Aorta (tissue), 5 donors: ENCODE measurements around the gene RAB39A. TPM values are rescaled to one million over a fixed set of nuclear protein-coding genes. Genes with fewer than 3 reads are reported as not detected.
"Not testable (repeated sequence)": the region's sequence is repeated elsewhere in the genome, so short reads cannot be mapped to it uniquely, and the experiment has no call there.

ENCODE experiments used
- ATAC-seq: fragments of 200-7000 bp; cut with Tn5 transposase; one replicate; pipeline ENCODE4 v1.9.1; 2022; ENCODE audit warnings: moderate library complexity; ENCODE audit not compliant: low FRiP score
- DNase-seq, 2 donors: peaks; one replicate each; pipeline ENCODE4 v3.0.0-alpha.2; 2020
- H3K27ac ChIP-seq, 2 donors: one replicate each; pipeline ENCODE4 v1.5.1; 2013; ENCODE audit warnings: low read length in 2 of 2, mild to moderate bottlenecking in 2 of 2, moderate library complexity in 2 of 2, control low read depth in 1 of 2, inconsistent platforms in 1 of 2, low read depth in 1 of 2
- H3K27me3 ChIP-seq, 2 donors: one replicate each; pipeline ENCODE4 v1.6.1; 2013; ENCODE audit warnings: control low read depth in 1 of 2, low read length in 1 of 2, mild to moderate bottlenecking in 1 of 2, moderate library complexity in 1 of 2; ENCODE audit not compliant: insufficient read depth in 2 of 2, control insufficient read depth in 1 of 2
- H3K36me3 ChIP-seq, 2 donors: one replicate each; pipeline ENCODE4 v1.6.1; 2013; ENCODE audit warnings: control low read depth in 1 of 2, low read length in 1 of 2, mild to moderate bottlenecking in 1 of 2; ENCODE audit not compliant: insufficient read depth in 2 of 2, control insufficient read depth in 1 of 2
- H3K4me1 ChIP-seq, 2 donors: one replicate each; pipeline ENCODE4 v1.6.1; 2013; ENCODE audit warnings: low read length in 2 of 2, control low read depth in 1 of 2, mild to moderate bottlenecking in 1 of 2, moderate library complexity in 1 of 2; ENCODE audit not compliant: insufficient read depth in 2 of 2, control insufficient read depth in 1 of 2
- H3K4me3 ChIP-seq, 2 donors: one replicate each; pipeline ENCODE4 v1.5.1; 2013; ENCODE audit warnings: low read length in 2 of 2, control low read depth in 1 of 2, mild to moderate bottlenecking in 1 of 2
- H3K9me3 ChIP-seq: one replicate; pipeline ENCODE4 v1.6.1; 2013; ENCODE audit warnings: mild to moderate bottlenecking, low read length; ENCODE audit not compliant: control insufficient read depth
- WGBS, 2 donors: extraction: QIAGEN DNeasy Blood & Tissue Kit; methylation state at CpG; one replicate each; pipeline ENCODE4 v1.1.7; 2013; 5-methylcytosine and 5-hydroxymethylcytosine counted together
- intact Hi-C, 2 donors: fragments of 100-400 bp; cut with DNase I; formaldehyde crosslinking; loops; one replicate each; pipeline versions ENCODE4 v1.14.2 to v1.15.0; 2022
- polyA plus RNA-seq, 2 donors: library from polyadenylated mRNA; stranded (reverse); fragments of 200-250 nt; gene quantifications; one replicate each; pipeline ENCODE4 v1.2.3, GENCODE V29; 2013
- total RNA-seq, 2 donors: library from RNA; stranded (reverse); fragmentation: NEBNext Ultra II Directional; extraction: Animal tissue kit (Norgen Biotek cat#: 25700); gene quantifications; one replicate each; pipeline ENCODE4 v1.2.1, GENCODE V29; 2021
- donor health status: healthy with polysubstance abuse.
- donor health status: Bipolar disorder and iron deficiency.
- donor health status: DM: no; HTN: no; CAD: no.
- donor health status: DM: no; HTN: no; CAD: no.
- donor health status: DM: yes; HTN: yes; CAD: no.

RAB39A gene
- total and polyA plus RNA-seq, 4 donors = 2.0 to 3.8 (median 2.5) TPM; not detected in 1

- Histone ChIP-seq H3K27ac (no peak overlapping the region), H3K4me1 (no peaks in the 10 kb centered on the region), H3K9me3 (no peaks in the 10 kb centered on the region), H3K4me3 (no peak overlapping the region), H3K36me3 (no peaks in the 10 kb centered on the region), H3K27me3 (no peaks in the 10 kb centered on the region)
- intact Hi-C loops = no loop called here
- ATAC-seq = no peak
- WGBS, 2 donors = 74 to 75% methylated on average over 1 of the region's 1 CpG
- no peak for DNase-seq
Observed at GRCh38 chr11:107921997-107922396, 6.3 kb upstream of the RAB39A start.

GRCh38 chr11:107923519-107923918 is 4.7 kb upstream of the RAB39A start:
- ATAC-seq, H3K4me3 ChIP-seq, intact Hi-C loops, H3K27ac ChIP-seq, H3K27me3 ChIP-seq, DNase-seq, H3K9me3 ChIP-seq, H3K4me1 ChIP-seq, H3K36me3 ChIP-seq: not testable (repeated sequence)
- 40 to 44% methylated on average over 1 of the region's 1 CpG for WGBS, 2 donors

- Histone ChIP-seq H3K9me3 (peaks cover 1% of the 10 kb centered on the region), H3K36me3 (no peaks in the 10 kb centered on the region), H3K27me3 (no peaks in the 10 kb centered on the region), H3K4me3 (no peak overlapping the region), H3K4me1 (no peaks in the 10 kb centered on the region), H3K27ac (no peak overlapping the region)
- WGBS, 2 donors = 86 to 93% methylated on average over 2 of the region's 2 CpGs
- DNase-seq = no peak
- intact Hi-C loops = no loop called here
- ATAC-seq = no peak
Observed at GRCh38 chr11:107924306-107924705, 3.9 kb upstream of the RAB39A start.

- 82 to 87% methylated on average over 5 of the region's 5 CpGs for WGBS, 2 donors
- H3K27me3 ChIP-seq = no peaks in the 10 kb centered on the region
- no peak overlapping the region for H3K4me3 ChIP-seq
- intact Hi-C loops = no loop called here
- H3K36me3 ChIP-seq = no peaks in the 10 kb centered on the region
- DNase-seq (no peak), ATAC-seq (no peak)
- H3K27ac ChIP-seq = no peak overlapping the region
- peaks cover 1% of the 10 kb centered on the region for H3K9me3 ChIP-seq
- no peaks in the 10 kb centered on the region for H3K4me1 ChIP-seq
Observed at GRCh38 chr11:107927559-107927958, 689 bp upstream of the RAB39A start.

- peak; percentile 55 for ATAC-seq
- 1 to 2% methylated on average over 41 of the region's 41 CpGs for WGBS, 2 donors
- intact Hi-C loops = no loop called here
- Histone ChIP-seq H3K36me3 (no peaks in the 10 kb centered on the region), H3K27me3 (no peaks in the 10 kb centered on the region), H3K4me1 (no peaks in the 10 kb centered on the region), H3K9me3 (peaks cover 1% of the 10 kb centered on the region), H3K27ac (no peak overlapping the region), H3K4me3 (no peak overlapping the region)
- DNase-seq = peak in 1 of 2 donors; percentile 56
Observed at GRCh38 chr11:107928767-107929507, 689 bp downstream of the RAB39A start.

GRCh38 chr11:107929611-107930200 is 1.5 kb downstream of the RAB39A start:
- WGBS, 2 donors = 35 to 42% methylated on average over 10 of the region's 10 CpGs
- H3K27me3 ChIP-seq = no peaks in the 10 kb centered on the region
- peaks cover 1% of the 10 kb centered on the region for H3K9me3 ChIP-seq
- no peak overlapping the region for H3K4me3 ChIP-seq
- H3K4me1 ChIP-seq = no peaks in the 10 kb centered on the region
- H3K36me3 ChIP-seq = no peaks in the 10 kb centered on the region
- DNase-seq (no peak), ATAC-seq (no peak)
- H3K27ac ChIP-seq = no peak overlapping the region
- intact Hi-C loops = no loop called here

- 86 to 88% methylated on average over 7 of the region's 7 CpGs for WGBS, 2 donors
- no peaks in the 10 kb centered on the region for H3K36me3 ChIP-seq
- H3K27me3 ChIP-seq = no peaks in the 10 kb centered on the region
- peaks cover 1% of the 10 kb centered on the region for H3K9me3 ChIP-seq
- DNase-seq (no peak), ATAC-seq (no peak)
- no peak overlapping the region for H3K27ac ChIP-seq
- no peaks in the 10 kb centered on the region for H3K4me1 ChIP-seq
- intact Hi-C loops = no loop called here
- H3K4me3 ChIP-seq = no peak overlapping the region
Observed at GRCh38 chr11:107931206-107931605, 3.0 kb downstream of the RAB39A start.

GRCh38 chr11:107947904-107948303 is 19.7 kb downstream of the RAB39A start:
- H3K9me3 ChIP-seq = no peaks in the 10 kb centered on the region
- DNase-seq (no peak), ATAC-seq (no peak)
- intact Hi-C loops = no loop called here
- H3K36me3 ChIP-seq = no peaks in the 10 kb centered on the region
- H3K4me1 ChIP-seq = no peaks in the 10 kb centered on the region
- no peaks in the 10 kb centered on the region for H3K27me3 ChIP-seq
- H3K27ac ChIP-seq = no peak overlapping the region
- H3K4me3 ChIP-seq = no peak overlapping the region
- 72 to 77% methylated on average over 4 of the region's 4 CpGs for WGBS, 2 donors

- WGBS, 2 donors = 85% methylated on average over 12 of the region's 12 CpGs
- DNase-seq, H3K4me3 ChIP-seq, H3K9me3 ChIP-seq, ATAC-seq, intact Hi-C loops, H3K27me3 ChIP-seq, H3K36me3 ChIP-seq, H3K27ac ChIP-seq, H3K4me1 ChIP-seq: not testable (repeated sequence)
Observed at GRCh38 chr11:107948328-107948727, 20.1 kb downstream of the RAB39A start.
